Stimulated activated CD4-positive, alpha-beta T cell treated with anti-CD3 and anti-CD28 coated beads, Interleukin-15, amount 100 ng/mL, for 48 hours (primary cell): Measurements from ENCODE around the gene ATP6V1F.

Experiments used
- DNase-seq, 2 donors: peaks; one replicate each; pipeline ENCODE4 v3.0.0-alpha.2; 2020; ENCODE audit warnings: low read depth in 2 of 2

The ATP6V1F gene

GRCh38 chr7:128835790-128836641 lies 26.6 kb upstream of the ATP6V1F start:
- no peak for DNase-seq

GRCh38 chr7:128836729-128837348 lies 25.8 kb upstream of the ATP6V1F start:
- DNase-seq: no peak

- DNase-seq: no peak
Measured at GRCh38 chr7:128837521-128837921, 25.1 kb upstream of the ATP6V1F start.

- DNase-seq: no peak
Measured at GRCh38 chr7:128838109-128838779, 24.4 kb upstream of the ATP6V1F start.

GRCh38 chr7:128838981-128839731 lies 23.5 kb upstream of the ATP6V1F start:
- no peak for DNase-seq

GRCh38 chr7:128839751-128840177 lies 22.9 kb upstream of the ATP6V1F start:
- no peak for DNase-seq

- DNase-seq: no peak
Measured at GRCh38 chr7:128840326-128841170, 22.1 kb upstream of the ATP6V1F start.

- no peak for DNase-seq
Measured at GRCh38 chr7:128841171-128841690, 21.4 kb upstream of the ATP6V1F start.

- DNase-seq: peak; percentile 43 to 55
Measured at GRCh38 chr7:128841921-128842673, 20.6 kb upstream of the ATP6V1F start.

- DNase-seq: no peak
Measured at GRCh38 chr7:128842674-128843641, 19.7 kb upstream of the ATP6V1F start.

GRCh38 chr7:128843938-128844621 lies 18.6 kb upstream of the ATP6V1F start:
- DNase-seq: no peak

- no peak for DNase-seq
Measured at GRCh38 chr7:128844777-128845311, 17.8 kb upstream of the ATP6V1F start.

- DNase-seq: no peak
Measured at GRCh38 chr7:128845475-128845874, 17.2 kb upstream of the ATP6V1F start.

- no peak for DNase-seq
Measured at GRCh38 chr7:128845987-128846386, 16.7 kb upstream of the ATP6V1F start.

- no peak for DNase-seq
Measured at GRCh38 chr7:128846781-128847444, 15.7 kb upstream of the ATP6V1F start.

- DNase-seq: no peak
Measured at GRCh38 chr7:128847721-128848211, 14.9 kb upstream of the ATP6V1F start.
